HG03571 (cell line): ENCODE data around the gene PNMA8C.

Experiments
- ATAC-seq: cut with Tn5 transposase; IDR thresholded peaks from one replicate; pipeline ENCODE4 v1.9.1; 2021; ENCODE audit not compliant: unreplicated experiment

The PNMA8C gene

DNA sequence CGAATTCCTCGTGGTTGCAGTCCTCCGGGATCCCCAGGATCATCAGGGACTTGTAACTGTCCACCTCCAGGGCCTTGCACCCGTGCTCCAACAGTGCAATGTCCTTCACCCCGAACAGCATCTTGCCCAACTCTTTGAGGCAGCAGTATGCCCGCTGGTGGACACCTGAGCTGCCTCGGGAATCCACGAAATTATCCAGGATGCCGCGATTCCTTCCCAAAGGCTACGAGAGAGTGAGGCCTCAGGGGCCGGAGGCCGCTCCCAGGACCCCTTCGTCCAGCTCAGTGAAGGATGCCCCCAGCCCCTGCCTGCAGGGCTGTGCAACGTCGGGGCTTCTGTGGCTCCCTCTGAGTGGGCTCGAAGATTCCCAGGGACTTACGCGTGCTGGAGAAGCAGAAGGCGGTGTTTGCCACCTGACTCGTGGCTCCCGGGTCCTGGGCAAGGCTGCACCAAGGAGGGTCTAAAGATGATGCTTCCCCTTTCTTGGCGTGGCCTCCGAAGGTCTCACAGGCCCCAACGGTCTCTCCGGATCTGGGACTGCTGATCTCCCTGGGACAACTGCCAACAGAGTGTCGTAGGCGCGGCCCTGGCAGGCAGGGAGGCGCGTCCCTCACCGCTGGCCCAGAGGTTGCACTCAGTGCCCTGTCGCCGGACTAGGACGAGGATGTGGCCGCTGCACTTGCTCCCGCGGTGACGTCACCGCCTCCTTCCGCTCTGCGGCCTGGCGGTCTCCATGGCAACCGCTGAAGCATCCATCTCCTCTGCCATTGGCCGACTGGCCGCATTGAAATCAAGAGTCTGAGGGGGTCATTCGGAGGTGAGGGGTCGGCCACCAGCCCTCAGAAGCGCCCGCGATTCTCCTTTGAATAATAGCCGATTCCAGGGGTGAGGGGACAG lies at the start of gene PNMA8C:
TSS of gene PNMA8C (minus strand) at position 698 of the 897 bp plus-strand sequence. CDS start at position 121, 577 bp downstream.
- ATAC-seq = no peak

DNA sequence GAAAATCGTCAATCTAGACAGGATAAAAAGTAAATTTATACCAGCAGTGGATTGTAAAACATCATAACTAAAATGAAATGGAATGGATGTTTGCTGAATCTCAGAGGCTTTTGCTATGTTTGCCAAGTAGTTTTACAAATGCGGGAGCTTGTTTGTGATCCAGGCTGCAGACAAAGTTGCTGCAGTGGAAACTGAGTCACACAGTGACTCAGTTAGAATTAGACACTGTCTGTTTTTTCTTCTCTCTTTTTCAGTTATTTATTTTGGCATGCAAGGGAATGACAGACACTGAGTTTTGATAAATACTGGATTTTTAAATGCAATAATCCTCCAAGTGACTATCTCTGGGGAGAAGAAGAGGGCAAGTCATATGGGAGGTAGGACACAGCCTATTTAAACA lies 47.2 kb upstream of the PNMA8C start:
- no peak for ATAC-seq

DNA sequence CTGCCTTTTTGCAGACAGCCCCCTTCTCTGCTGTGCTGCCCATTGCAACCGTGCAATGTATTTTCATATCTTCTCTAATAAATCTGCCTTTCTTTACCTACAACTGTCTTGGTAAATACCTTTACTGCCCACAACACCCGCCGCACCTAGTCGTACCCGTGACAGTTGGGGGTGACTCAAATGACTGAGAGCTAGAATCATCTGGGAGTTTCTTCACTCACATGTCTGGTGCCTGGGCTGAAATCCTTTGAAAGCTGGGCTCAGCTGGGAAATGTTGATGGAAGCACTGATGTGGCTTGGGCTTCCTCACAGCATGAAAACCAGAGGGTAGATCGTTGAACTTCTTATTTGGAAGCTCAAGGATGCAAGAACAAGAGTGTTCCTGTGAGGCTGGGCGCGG lies 45.5 kb upstream of the PNMA8C start:
- no peak for ATAC-seq

DNA sequence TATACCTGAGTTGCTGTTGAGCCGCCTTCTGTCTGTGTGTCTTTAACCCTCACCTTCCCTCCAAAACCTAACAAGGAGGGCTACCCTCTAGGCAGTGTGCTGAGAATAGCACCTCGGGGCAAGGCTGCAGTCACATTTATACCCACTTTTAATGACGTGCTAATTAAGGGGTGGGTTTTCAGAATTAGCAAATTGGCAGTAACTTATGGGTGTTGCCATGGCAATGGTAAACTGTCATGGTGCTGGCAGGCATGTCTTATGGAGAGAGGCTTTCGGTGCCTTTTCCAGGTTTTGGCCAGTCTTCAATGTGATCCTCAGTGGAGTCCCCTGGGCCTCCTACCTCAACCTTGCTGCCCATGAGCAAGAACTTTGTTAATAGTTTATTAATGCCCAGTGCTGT lies 43.9 kb upstream of the PNMA8C start:
- ATAC-seq = no peak

DNA sequence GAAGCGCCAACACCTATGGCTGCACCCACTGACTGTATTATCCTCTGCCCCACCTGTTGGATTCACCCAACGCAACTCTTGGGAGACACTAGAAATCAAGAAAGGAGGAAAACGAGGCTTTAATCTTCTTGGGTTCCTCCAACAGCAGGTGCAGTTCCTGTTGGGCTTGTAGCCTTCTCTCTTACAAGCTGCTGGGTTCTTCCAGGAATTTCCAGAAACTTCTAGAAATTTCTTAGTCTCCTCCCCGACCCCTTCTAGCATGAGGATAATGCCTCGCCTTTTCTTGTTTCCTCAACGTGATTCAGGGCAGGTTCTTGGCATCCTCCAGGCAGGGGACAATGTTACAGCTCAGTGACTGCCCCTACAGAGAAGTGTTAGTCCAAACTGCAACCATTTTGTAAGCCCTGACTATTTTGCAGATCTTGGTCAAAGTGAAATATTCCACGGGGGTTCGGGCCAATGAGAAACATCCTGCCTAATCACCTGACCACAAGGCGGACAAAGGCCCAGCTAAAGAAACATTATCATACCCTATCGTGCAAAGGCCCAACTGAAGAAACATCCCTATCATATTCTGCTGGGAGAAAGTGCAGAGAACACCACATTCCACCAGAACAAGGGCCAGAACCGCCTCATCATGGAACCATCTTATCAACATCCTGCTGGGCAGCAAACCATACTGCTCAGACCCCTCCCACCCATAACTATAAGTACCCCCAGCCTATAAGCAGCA lies 43.2 kb upstream of the PNMA8C start:
- ATAC-seq = no peak

DNA sequence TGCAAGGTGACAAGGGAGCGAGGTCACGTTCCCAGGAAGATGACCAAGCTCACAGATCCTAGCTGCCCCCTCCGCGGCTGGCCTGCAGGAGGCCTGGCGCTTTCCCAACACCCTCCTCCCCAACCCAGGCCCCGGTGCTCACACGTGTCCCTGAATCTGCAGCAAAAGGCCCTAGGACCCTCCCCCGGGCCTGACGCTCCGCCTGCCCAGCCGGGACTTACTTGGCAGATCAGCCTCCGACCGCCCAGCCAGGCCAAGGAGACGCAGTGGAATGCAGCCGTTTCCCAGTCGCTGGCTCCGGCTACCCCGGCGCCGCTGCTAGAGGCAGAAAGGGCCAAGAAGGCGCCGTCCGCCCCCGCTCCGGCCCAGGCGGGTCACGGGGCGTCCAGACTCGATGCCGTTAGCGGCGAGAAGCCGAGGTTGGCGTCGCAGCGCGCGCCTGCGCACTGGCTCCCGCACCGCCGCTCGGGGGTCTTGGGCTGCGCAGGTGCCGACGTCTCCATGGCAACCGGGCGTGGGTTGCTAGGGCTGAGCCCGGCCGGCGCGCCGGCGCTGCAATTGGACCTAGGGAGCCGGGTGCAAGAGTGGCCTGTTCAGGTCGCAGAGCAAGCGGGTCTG lies 42.5 kb upstream of the PNMA8C start, which contains the start of gene PNMA8A:
TSS of gene PNMA8A (minus strand) at position 448 of the 618 bp plus-strand sequence. CDS start 528 bp downstream, outside the sequence.
- ATAC-seq = no peak

DNA sequence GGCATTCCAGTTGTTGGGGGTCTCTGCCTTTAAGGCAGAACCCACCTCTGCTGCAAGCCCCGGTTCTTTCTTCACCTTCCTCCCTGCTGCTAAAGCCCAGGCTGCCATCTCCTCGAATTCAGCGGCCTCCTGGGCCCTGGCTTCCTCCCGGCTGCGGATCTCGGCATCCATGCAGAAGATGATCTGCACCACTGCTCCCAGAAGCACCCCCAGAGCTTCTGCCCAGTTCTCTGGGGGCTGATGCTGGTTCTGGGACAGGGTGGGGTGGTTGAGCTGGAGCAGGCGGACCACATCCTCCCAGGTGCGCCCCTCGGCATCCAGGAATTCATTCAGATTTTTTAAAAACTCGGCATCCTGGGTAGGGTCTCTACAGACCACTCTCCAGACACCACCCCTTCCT lies 41.6 kb upstream of the PNMA8C start:
- ATAC-seq = no peak

DNA sequence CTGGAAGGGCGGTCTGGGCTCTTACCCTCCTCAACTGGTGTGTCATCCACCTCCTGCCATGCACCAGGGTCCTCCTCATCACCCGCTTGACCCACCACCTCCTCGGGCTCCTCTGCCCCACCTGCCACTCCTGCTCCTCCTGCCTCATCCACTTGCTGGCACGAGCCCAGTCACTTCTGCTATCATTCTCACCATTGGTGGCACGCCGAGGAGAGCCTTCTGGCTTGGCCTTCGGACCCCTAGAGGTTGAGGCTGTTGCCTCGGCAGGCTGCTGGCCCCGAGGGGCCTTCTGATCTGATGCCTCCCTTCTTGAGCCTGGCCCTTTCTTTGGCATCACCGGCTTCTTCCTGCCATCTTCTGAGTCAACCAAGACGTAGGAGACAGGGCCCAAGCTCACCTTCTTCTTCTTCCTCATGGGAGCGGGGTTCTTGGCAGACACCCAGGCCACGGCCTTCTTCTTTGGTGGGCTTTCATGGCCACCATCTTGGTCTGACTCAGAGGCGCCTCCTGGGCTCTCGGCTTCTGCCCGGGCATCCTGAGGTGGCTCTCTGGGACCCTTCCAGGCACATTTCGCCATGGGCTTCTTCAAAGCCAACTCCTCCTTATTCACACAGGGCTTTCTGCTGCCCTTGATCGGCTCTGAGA lies 40.9 kb upstream of the PNMA8C start:
- ATAC-seq = no peak

DNA sequence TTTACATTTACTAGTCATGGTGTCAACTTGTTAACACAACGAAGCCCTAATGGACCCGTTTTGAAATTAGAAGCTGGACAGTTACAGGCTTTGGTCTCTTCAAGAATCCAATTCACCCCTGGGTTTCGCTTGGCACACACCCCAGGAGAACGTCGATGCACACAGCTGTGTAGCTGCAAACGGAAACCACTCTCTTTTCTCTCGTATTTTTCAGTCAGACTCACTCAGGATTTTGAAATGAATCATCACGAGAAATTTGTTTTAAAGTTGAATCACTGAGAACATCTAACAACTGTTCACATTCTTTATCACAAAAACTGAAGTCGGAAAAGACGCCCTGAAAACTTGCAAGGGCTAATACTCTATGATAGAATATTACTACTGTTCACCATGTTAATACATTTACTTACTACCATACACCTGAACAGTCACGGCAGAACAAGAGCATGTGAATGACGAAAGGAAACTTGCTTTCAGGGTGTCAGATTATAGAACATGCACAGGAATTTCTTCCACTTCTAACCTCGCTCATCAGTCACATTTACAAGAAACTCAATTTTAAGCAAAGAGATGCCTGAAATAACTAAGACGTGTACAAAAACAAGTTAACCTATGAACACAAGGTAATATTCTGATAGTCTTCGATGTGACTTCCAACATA lies 37.9 kb upstream of the PNMA8C start:
- no peak for ATAC-seq

DNA sequence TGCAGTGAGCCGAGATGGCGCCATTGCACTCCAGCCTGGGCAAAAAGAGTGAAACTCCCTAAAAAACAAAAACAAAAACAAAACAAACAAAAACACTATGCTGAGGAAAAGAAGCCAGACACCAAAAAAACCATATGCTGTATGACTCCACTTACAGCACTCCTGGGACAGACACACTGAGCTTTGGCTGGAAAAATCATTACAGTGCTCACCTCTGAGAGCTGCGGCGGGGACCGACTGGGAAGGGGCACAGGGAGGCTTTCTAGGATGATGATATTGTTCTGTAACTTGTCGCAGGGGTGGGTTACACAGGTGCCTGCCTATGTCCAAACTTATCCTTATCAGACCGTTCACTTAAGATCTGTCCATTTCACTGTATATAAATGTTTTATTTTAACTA lies 34.8 kb upstream of the PNMA8C start:
- no peak for ATAC-seq

DNA sequence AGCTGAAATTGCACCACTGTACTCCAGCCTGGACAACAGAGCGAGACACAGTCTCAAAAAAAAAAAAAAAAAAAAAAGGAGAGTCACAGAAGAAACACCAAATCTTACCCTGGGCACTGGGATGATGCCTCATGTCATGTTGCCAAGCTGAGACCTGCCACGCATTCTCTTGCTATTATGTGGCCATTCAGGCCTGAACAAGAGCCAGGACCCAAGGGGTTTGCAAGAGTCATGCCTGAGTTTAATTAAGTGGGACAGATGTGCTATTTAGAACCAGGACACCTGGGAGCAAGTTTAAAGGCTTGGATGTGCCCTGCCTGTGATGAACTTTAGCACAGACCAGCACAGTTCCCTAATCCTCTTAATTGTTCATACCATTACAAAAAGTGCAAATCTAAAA lies 32.8 kb upstream of the PNMA8C start:
- no peak for ATAC-seq

DNA sequence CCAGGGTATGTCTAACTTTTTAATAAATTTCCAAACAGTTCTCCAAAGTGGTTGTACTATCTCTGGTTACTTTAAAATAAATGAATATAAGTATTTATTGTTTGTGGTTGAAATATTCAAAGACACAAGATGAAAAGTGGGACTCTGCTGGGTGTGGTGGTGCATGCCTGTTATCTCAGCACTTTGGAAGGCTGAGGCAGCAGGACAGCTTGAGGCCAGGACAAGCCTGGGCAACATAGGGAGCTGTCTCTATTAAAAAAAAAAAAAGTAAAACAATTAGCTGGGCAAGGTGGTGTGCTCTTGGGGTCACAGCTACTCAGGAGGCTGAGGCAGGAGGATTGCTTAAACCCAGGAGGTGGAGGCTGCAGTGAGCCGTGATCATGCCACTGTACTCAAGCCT lies 32.2 kb upstream of the PNMA8C start:
- ATAC-seq = no peak

DNA sequence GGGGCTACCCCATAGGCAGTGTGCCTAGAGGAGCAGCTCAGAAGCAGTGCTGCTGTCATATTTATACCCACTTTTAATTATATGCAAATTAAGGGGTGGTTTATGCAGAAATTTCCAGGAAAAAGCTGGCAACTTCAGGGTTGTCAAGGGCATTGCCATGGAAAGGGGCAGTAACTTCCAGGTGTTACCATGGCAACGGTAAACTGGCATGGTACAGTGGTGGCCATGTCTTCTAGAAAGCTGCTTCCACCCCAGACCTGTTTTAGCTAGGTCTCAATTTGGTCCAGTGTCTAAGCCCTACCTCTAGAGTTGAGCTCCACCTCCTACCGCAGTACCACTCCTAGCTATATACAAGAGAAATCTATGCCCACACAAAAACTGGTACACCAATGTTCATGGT lies 31.3 kb upstream of the PNMA8C start:
- ATAC-seq = no peak

DNA sequence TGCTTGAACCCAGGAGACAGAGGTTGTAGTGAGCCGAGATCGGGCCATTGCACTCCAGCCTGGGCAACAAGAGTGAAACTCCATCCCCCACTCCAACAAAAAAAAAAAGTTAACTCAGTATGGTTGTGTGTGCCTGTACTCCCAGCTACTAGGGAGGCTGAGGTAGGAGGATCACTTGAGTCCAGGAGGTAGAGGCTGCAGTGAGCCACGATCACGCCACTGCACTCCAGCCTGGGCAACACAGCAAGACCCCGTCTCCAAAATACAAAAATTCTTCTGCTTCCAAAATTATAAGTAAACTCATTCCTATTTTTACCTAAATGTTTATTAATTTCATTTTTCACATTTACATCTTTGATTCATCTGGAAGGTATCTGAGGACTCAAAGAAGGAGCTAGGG lies 28.2 kb upstream of the PNMA8C start:
- ATAC-seq = no peak

DNA sequence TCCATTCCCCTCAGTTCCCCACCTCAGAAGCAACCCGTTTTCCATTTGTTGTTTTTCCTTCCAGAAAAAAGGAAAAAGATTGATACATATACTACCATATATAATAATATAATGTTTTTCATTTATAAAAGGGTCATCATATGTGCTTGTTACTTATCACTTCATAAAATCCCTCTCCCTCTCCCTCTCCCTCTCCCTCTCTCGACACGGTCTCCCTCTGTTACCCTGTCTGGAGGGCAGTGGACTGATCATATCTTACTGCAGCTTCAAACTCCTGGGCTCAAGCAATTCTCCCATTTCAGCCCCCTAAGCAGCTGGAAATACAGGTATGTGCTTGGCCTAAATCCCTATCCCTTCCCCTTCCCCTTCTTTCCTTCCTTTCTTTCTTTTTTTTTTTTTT lies 25.5 kb upstream of the PNMA8C start:
- no peak for ATAC-seq

DNA sequence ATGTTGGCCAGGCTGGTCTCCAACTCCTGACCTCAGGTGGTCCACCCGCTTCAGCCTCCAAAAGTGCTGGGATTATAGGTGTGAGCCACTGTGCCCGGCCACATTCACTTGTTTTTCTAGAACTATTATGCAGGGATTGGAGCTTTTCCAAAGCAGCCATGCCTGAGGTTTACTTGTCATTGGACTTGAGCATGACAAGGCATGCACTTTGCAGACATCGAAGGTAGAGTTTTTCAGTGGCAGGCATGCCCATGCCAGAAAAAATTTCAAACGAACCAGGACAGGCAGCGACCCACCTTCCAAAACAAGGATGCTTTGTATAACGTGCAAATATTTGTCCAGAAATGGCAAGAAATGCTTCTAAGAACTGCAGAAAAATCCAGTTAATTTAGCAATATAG lies 24.9 kb upstream of the PNMA8C start:
- no peak for ATAC-seq

DNA sequence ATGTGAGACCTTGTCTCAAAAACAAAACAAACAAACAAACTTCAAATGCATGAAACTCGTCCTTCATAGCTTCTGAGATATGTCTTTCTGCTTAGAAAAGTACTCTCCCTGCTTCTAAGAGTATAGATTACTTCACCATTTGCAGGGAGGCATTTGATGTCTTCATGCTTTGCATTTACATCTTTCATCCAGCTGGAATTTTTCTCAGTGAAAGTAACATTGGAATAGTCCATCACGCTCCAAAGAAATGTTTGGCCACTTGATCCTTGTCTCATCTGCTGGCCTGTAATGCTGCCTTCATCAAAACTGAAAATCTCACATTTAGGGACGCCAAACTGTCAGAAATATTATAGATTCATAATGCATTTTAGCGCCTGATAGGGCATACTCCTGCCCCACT lies 23.4 kb upstream of the PNMA8C start:
- no peak for ATAC-seq

DNA sequence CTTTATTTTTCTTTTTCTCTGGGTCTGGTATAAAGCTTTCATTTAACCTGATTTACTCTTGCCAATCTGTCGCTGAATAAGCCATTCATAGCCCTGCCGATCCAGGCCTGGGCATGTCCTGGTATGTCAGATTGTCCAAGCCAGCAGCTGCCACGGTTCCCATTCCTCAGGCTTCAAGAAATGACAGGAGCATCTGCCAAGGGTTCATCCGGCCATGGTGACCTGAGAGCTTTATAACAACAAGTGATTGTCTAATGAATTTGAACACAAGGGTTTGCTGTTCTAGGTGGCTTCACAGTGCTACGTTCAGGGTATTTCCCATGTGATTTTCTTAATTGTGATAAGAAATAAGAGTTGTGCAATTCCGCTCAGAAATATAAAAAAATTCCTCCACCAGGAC lies 22.6 kb upstream of the PNMA8C start:
- no peak for ATAC-seq

DNA sequence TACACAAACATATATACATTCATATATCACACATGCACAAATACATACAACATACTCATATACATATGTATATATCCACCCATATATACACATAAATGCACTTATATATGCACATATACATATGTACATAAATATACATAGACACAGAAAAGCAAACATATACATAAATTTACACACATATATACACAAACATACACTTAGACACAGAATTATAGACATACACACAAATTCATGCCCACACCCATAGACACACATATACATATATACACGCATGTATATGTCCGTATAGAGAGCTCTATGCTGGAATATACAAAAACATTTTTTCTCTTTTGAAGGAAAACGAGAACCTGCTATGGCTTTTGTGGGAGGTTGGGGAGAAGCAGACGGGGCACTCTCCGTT lies 22.0 kb upstream of the PNMA8C start:
- no peak for ATAC-seq

DNA sequence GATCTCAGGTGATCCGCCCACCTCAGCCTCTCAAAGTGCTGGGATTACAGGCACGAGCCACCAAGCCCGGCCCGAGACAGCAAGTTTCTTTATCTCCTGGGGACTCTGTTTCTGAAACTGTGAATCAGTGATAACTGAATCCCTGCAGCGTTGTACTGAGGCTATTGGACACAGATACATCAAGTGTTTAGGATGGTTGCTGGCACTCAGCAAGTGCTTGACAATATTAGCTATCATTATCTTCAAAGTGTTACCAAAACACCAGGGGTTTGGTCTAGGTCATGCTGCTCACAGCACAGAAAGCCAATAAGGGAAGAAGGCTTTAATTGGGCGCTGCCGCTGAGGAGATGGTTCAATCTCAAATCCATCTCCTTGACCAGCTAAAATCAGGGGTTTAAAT lies 20.5 kb upstream of the PNMA8C start:
- no peak for ATAC-seq

DNA sequence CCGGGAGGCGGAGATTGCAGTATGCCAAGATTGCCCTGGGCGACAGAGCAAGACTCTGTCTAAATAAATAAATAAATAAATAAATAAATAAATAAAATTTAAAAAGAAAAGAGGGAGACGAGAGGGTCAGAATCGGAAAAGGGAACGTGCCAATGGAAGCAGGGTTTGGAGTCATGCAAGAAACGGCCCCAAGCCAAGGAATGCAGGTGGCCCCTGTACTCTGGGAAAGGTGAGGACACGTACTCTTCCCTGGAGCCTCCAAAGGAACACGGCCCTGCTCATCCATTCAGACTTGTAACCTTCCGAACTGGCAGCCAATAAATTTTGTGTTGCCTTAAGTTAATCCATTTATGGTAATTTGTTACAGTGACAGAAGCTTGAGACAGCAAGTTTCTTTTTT lies 19.9 kb upstream of the PNMA8C start:
- ATAC-seq = no peak
